Right cardiac atrium (tissue), 5 donors: ENCODE measurements around the gene IPO13. TPM values are rescaled to one million over a fixed set of nuclear protein-coding genes. Genes with fewer than 3 reads are reported as not detected.
A peak's percentile ranks its signal among the peaks of the same experiment; 100 is the strongest.

Experiments used
- ATAC-seq, 2 donors: fragments of 200-7000 bp; cut with Tn5 transposase; one replicate each; pipeline versions ENCODE4 v1.8.0 to v1.9.1; 2020; ENCODE audit warnings: moderate library complexity in 2 of 2, mild to moderate bottlenecking in 1 of 2
- DNase-seq, 3 donors: peaks; one replicate each; pipeline ENCODE4 v3.0.0-alpha.2; 2020
- H3K27ac ChIP-seq: one replicate; pipeline ENCODE4 v1.5.1; 2013; ENCODE audit warnings: mild to moderate bottlenecking, low read length, control low read depth, moderate library complexity
- H3K27me3 ChIP-seq: one replicate; pipeline ENCODE4 v1.6.1; 2013; ENCODE audit not compliant: control insufficient read depth, insufficient read depth
- H3K4me1 ChIP-seq: one replicate; pipeline ENCODE4 v1.6.1; 2013; ENCODE audit warnings: low read length; ENCODE audit not compliant: control insufficient read depth, insufficient read depth
- H3K4me3 ChIP-seq: one replicate; pipeline ENCODE4 v1.5.1; 2013; ENCODE audit warnings: low read length, control low read depth
- H3K9me3 ChIP-seq: one replicate; pipeline ENCODE4 v1.6.1; 2013; ENCODE audit warnings: low read length; ENCODE audit not compliant: control insufficient read depth
- WGBS: extraction: QIAGEN DNeasy Blood & Tissue Kit; methylation state at CpG from one replicate; pipeline ENCODE4 v1.1.7; 2013; 5-methylcytosine and 5-hydroxymethylcytosine counted together
- intact Hi-C, 4 donors: fragments of 100-400 bp; cut with DNase I; formaldehyde crosslinking; loops; one replicate each; pipeline versions ENCODE4 v1.11.0 to v1.14.0; 2022 to 2023
- polyA plus RNA-seq: library from polyadenylated mRNA; stranded (reverse); fragments of 200-250 nt; gene quantifications from one replicate; pipeline ENCODE4 v1.2.3, GENCODE V29; 2013
- total RNA-seq, 4 donors: library from RNA; stranded (reverse); fragmentation: NEBNext Ultra II Directional; extraction: Animal tissue kit (Norgen Biotek cat#: 25700); gene quantifications; one replicate each; pipeline ENCODE4 v1.2.1, GENCODE V29; 2021
- donor health status: healthy with polysubstance abuse.
- donor health status: DM: no; HTN: yes; CAD: no.
- donor health status: DM: no; HTN: no; CAD: no.
- donor health status: DM: no; HTN: yes; CAD: no; lungs with severe emphysema.
- donor health status: DM: yes; HTN: yes; CAD: no.

The IPO13 gene
- total and polyA plus RNA-seq, 5 donors = 18.6 to 31.2 (median 28.7) TPM

DNA sequence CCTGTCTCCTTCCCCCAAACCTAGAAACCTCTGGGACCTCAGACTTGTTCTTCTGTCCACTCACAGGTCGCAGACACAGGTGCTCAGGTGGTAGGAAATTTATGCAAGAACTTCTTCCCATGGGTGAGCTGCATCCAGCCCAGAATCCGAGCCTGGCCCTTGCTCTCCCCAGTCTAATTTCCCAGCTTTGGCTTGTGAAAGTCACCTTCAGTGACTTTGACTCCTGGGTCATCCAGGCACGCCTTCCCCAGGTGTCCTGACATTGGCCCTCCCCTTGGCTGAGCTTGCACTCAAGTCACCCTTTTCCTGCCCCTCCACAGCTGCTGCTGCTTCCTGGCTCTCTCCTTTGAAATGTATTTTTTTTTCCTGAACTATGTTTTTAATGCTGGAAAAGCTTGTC, 6.6 kb downstream of the IPO13 start:
- DNase-seq (no peak), ATAC-seq (no peak)
- WGBS = 86% methylated on average over 3 of the region's 3 CpGs
- no peak overlapping the region for H3K4me3 ChIP-seq
- no peaks in the 10 kb centered on the region for H3K4me1 ChIP-seq
- H3K9me3 ChIP-seq = no peaks in the 10 kb centered on the region
- intact Hi-C loops = no loop called here
- no peaks in the 10 kb centered on the region for H3K27me3 ChIP-seq
- H3K27ac ChIP-seq = no peak overlapping the region

DNA sequence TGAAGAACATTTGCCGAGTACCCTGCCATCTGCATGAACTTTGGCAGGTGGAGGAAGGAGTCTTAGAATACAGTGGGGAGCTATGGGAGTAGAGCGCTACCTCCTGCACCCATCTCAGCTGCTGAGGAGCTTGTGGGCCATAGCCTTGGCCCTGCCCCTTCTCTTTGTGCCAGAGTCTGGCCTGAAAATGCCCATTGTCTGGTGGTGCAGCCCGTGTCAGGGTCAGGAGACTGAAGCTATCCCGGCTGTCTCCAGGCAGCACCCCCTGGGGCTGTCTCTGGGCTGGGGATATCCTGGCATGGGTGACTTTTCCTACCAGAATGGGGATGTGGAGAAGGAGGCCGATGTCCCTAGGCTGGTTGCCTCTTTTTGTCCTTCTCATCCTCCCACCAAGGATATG, 7.3 kb downstream of the IPO13 start:
- Histone ChIP-seq H3K27ac (no peak overlapping the region), H3K9me3 (no peaks in the 10 kb centered on the region), H3K4me1 (no peaks in the 10 kb centered on the region), H3K27me3 (no peaks in the 10 kb centered on the region), H3K4me3 (no peak overlapping the region)
- 88% methylated on average over 5 of the region's 5 CpGs for WGBS
- intact Hi-C loops = no loop called here
- DNase-seq = no peak
- ATAC-seq = no peak

DNA sequence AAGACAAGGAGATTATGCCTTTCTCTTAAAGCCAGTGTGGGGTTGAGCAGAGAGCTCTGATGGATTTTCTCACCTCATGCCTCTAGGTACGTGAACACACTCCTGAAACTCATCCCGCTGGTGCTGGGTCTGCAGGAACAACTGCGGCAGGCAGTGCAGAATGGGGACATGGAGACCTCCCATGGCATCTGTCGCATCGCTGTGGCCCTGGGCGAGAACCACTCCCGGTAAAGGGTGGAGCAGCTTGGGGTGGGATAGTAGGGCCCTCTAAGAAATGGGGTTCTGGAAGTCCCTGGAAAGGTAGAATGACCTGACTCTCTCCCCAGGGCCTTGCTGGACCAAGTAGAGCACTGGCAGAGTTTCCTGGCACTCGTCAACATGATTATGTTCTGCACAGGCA, 9.5 kb downstream of the IPO13 start:
- ATAC-seq (no peak), DNase-seq (no peak)
- intact Hi-C loops = no loop called here
- no peak overlapping the region for H3K4me3 ChIP-seq
- no peaks in the 10 kb centered on the region for H3K9me3 ChIP-seq
- H3K27me3 ChIP-seq = no peaks in the 10 kb centered on the region
- H3K27ac ChIP-seq = no peak overlapping the region
- 96% methylated on average over 8 of the region's 8 CpGs for WGBS
- H3K4me1 ChIP-seq = no peaks in the 10 kb centered on the region

DNA sequence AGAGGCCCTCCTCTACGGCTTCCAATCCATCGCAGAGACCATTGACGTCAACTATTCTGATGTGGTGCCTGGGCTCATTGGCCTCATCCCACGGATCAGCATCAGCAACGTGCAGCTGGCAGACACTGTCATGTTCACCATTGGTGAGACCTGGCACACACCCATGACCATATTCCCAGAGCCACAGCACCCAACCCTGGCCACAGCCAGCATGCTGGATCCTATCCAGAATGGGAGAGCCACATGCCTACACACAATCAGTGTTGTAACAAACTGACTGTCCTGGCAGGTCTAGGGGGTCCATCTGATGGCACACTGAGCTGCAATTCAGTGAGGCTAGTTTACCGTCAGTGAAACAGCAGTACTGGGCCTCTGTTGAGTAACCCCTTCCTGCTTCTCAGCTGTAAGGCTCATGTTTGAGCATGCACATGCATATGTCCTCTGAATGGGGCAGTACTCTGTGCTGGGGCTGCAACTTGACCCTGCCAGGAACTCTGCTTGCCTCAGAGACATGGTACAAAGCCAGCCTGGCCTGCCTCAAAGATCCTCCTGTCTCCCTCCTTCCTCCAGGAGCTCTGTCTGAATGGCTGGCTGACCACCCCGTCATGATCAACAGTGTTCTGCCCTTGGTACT, 10.8 kb downstream of the IPO13 start:
- no peaks in the 10 kb centered on the region for H3K27me3 ChIP-seq
- H3K4me1 ChIP-seq = no peaks in the 10 kb centered on the region
- DNase-seq = peak in 1 of 3 donors; percentile 39
- ATAC-seq = no peak
- no peaks in the 10 kb centered on the region for H3K9me3 ChIP-seq
- intact Hi-C loops = no loop called here
- no peak overlapping the region for H3K27ac ChIP-seq
- 84% methylated on average over 7 of the region's 7 CpGs for WGBS
- H3K4me3 ChIP-seq = no peak overlapping the region

DNA sequence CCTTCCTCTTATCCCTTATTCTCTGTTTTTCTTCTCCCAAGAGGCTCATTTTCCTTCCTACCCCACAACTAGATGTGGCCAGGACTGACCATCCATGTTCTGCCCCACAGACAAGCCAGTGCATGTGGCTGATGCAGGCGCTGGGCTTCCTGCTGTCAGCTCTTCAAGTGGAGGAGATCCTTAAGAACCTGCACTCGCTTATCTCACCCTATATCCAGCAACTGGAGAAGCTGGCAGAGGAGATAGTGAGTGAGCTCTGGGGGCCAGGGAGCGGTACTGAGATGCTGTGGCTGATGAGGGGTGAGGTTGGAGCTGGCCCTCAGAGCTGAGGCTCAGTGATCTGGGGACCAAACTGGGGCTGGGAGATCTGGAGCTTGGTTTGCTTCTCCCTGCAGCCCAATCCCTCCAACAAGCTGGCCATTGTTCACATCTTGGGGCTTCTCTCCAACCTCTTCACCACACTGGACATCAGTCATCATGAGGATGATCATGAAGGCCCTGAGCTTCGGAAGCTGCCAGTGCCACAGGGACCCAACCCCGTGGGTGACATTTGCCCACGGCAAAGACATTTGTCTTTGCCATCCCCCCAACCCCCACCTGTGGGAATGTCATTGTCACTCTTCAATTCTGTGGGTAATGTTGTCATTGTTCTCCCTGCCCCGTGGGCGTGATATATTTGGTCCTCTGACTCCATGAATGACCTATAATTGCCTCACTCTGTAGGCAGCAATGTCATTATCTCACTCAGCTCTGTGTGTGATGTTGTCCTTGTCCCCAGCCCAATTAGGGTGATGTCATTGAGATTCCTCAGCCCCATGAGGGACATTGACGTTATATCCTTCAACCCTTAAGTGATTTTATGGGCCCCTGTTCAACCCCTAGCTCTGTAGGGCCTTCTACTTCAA, 11.9 kb downstream of the IPO13 start:
- DNase-seq = no peak
- Histone ChIP-seq H3K9me3 (no peaks in the 10 kb centered on the region), H3K27me3 (no peaks in the 10 kb centered on the region), H3K4me3 (no peak overlapping the region), H3K4me1 (no peaks in the 10 kb centered on the region), H3K27ac (no peak overlapping the region)
- intact Hi-C loops = no loop called here
- ATAC-seq = no peak
- 83% methylated on average over 9 of the region's 9 CpGs for WGBS

DNA sequence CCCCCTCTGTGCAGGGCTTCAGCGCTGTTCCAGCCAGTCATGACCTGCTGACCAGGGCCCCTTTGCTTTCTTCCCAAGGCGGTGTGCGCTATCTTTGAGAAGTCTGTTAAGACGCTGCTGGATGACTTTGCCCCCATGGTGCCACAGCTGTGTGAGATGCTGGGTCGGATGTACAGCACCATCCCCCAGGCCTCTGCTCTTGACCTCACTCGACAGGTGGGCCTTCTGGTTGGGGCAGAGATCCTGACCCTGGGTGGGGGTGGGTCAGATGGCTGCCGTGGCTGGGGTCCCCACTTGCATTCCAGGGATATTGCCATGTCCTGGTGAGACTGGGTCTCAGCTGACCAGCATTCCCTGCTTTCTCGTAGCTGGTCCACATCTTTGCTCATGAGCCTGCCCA, 14.0 kb downstream of the IPO13 start:
- H3K27me3 ChIP-seq = no peaks in the 10 kb centered on the region
- DNase-seq (no peak), ATAC-seq (no peak)
- H3K4me3 ChIP-seq = no peak overlapping the region
- H3K9me3 ChIP-seq = no peaks in the 10 kb centered on the region
- H3K27ac ChIP-seq = no peak overlapping the region
- H3K4me1 ChIP-seq = no peaks in the 10 kb centered on the region
- intact Hi-C loops = no loop called here
- WGBS = 93% methylated on average over 8 of the region's 8 CpGs

DNA sequence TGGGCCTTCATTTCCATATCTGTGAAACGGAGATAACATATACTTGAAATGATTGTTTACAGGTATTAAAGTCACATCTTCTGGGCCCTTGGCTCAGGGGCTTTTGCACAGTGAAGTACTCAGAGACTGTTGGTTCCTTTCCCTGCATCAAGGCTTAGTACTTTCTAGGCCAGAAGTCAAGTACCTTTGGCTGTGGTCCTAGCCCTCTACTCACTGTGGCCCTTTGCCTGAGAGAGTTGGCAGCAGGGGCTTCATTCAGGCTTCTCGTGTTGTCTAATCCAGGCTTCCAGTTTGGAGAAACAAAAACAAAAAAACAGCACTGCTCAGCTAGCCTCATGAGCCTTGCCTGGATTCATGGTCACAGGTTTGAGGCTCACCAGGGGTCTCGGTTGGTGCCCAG, 14.9 kb downstream of the IPO13 start:
- no peak for ATAC-seq
- intact Hi-C loops = no loop called here
- H3K4me1 ChIP-seq = no peaks in the 10 kb centered on the region
- H3K9me3 ChIP-seq = no peaks in the 10 kb centered on the region
- WGBS = 72% methylated on average over 3 of the region's 3 CpGs
- H3K27me3 ChIP-seq = no peaks in the 10 kb centered on the region
- H3K27ac ChIP-seq = no peak overlapping the region
- H3K4me3 ChIP-seq = no peak overlapping the region
- no peak for DNase-seq

DNA sequence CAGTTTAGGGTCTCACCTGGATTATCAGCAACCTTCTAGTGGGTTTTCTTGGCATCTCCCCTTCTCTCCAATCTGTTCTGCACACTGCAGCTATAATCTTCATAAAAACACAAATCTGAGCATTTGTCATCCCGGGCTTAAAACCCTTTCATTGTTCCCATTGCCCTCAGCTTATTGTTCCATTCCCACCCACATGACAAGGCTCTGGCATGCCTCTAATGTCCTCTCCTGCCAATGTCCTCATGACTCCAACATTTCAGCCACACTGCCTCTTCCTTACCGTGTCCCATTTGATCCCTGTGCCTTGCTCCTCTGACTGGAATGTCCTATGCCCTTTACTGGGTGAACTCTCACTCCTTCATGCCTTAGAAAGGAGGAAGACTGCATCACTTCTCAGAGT, 15.6 kb downstream of the IPO13 start:
- Histone ChIP-seq H3K27ac (no peak overlapping the region), H3K27me3 (no peaks in the 10 kb centered on the region), H3K4me3 (no peak overlapping the region), H3K4me1 (no peaks in the 10 kb centered on the region), H3K9me3 (no peaks in the 10 kb centered on the region)
- WGBS = 83% methylated on average over 2 of the region's 2 CpGs
- ATAC-seq (no peak), DNase-seq (no peak)
- intact Hi-C loops = no loop called here

DNA sequence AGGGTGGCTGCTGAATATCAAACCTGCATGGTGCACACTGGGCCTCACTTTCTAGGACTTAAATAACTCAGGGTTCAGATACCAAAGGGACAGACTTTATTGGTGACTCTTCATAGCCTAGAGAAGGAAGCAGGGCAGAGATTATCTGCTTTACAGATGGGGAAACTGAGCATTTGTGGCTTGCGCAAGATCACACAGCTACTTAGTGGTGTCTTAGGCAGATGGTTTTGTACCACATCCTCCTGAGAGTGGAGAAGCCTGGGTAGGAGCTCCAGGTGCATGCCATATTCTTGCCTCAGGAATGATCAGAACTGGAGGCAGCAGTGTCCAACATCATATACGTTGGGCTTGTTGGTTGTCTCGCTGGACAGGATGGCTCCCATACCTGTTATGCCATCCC, 16.3 kb downstream of the IPO13 start:
- no peaks in the 10 kb centered on the region for H3K27me3 ChIP-seq
- 87% methylated on average over 3 of the region's 3 CpGs for WGBS
- ATAC-seq (no peak), DNase-seq (no peak)
- H3K9me3 ChIP-seq = no peaks in the 10 kb centered on the region
- no peak overlapping the region for H3K4me3 ChIP-seq
- H3K4me1 ChIP-seq = no peaks in the 10 kb centered on the region
- H3K27ac ChIP-seq = no peak overlapping the region
- intact Hi-C loops = no loop called here

DNA sequence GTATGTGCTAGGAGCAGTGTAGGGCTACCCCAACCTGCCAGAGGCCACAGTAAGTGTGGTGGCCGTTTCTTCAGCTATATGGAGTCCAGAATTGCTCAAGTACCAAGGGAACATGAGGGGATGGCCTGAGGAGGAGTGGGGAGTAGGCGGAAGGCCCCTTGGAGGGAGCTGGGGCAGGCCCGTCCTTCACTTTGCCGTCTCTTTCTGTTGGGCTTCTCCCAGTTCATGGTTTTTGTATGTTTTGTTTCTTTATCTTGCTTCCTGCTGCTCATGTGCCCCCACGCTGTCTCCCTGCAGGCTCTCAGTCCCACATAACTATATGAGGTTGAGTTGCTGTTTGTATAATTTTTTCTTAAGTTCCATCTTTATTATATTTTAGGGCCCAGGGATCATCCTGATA, 17.1 kb downstream of the IPO13 start:
- ATAC-seq (no peak), DNase-seq (no peak)
- Histone ChIP-seq H3K9me3 (no peaks in the 10 kb centered on the region), H3K4me3 (no peak overlapping the region), H3K27ac (no peak overlapping the region), H3K4me1 (no peaks in the 10 kb centered on the region), H3K27me3 (no peaks in the 10 kb centered on the region)
- WGBS = 59% methylated on average over 5 of the region's 5 CpGs
- intact Hi-C loops = no loop called here

DNA sequence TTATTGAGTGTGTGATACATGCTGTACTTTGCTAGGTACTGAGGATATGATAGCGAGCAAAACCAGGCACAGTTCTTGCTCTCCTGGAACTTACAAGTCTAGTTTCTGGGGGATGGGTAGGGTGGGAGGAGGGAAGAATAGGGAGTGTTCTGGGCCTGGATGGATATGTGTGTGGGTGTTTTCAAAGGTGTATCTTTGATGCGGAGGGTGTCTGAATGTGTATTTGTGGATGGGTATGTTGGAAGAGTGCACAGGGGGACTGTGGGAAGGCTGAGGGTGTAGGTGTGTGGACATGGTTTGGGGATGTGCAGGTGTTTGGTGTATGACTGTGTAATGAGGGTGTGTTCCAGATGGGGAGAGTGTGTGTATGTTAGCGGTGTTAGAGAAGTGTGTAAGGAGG, 18.6 kb downstream of the IPO13 start:
- 92% methylated on average over 3 of the region's 3 CpGs for WGBS
- intact Hi-C loops = no loop called here
- Histone ChIP-seq H3K4me3 (no peak overlapping the region), H3K9me3 (no peaks in the 10 kb centered on the region), H3K4me1 (peaks cover 1% of the 10 kb centered on the region), H3K27ac (no peak overlapping the region), H3K27me3 (no peaks in the 10 kb centered on the region)
- no peak for ATAC-seq
- DNase-seq = no peak
